ENCODE measurements around the gene BTN3A1.

Gene BTN3A1

GRCh38 chr6:26388441-26388840 lies 13.6 kb upstream of the BTN3A1 start:
- TF ChIP-seq CTCF (IDR thresholded peaks at IDR 0.05; ENCODE audit: extremely low read depth, missing control alignments): no peak
- no peak for DNase-seq (ENCODE audit: low spot score)

- no peak for DNase-seq (ENCODE audit: low spot score)
Measured at GRCh38 chr6:26389349-26389894, 12.7 kb upstream of the BTN3A1 start.

GRCh38 chr6:26390531-26390930 lies 11.5 kb upstream of the BTN3A1 start:
- TF ChIP-seq CTCF (IDR thresholded peaks at IDR 0.05; ENCODE audit: extremely low read depth, missing control alignments): no peak

More at GRCh38 chr6:26389349-26389894, 12.7 kb upstream of the BTN3A1 start:
- no peak for TF ChIP-seq CTCF (IDR thresholded peaks at IDR 0.05; ENCODE audit: extremely low read depth, missing control alignments)

GRCh38 chr6:26392932-26393636 lies 9.0 kb upstream of the BTN3A1 start:
- TF ChIP-seq CTCF (IDR thresholded peaks at IDR 0.05; ENCODE audit: extremely low read depth, missing control alignments): no peak
- DNase-seq (ENCODE audit: low spot score): no peak

More at GRCh38 chr6:26390531-26390930, 11.5 kb upstream of the BTN3A1 start:
- no peak for DNase-seq (ENCODE audit: low spot score)

GRCh38 chr6:26394289-26394688 lies 7.8 kb upstream of the BTN3A1 start:
- no peak for DNase-seq (ENCODE audit: low spot score)
- no peak for TF ChIP-seq CTCF (IDR thresholded peaks at IDR 0.05; ENCODE audit: extremely low read depth, missing control alignments)

- no peak for TF ChIP-seq CTCF (IDR thresholded peaks at IDR 0.05; ENCODE audit: extremely low read depth, missing control alignments)
- DNase-seq (ENCODE audit: low spot score): no peak
Measured at GRCh38 chr6:26398555-26398954, 3.5 kb upstream of the BTN3A1 start.

- TF ChIP-seq CTCF (IDR thresholded peaks at IDR 0.05; ENCODE audit: extremely low read depth, missing control alignments): no peak
- DNase-seq (ENCODE audit: low spot score): no peak
Measured at GRCh38 chr6:26400626-26401025, 1.4 kb upstream of the BTN3A1 start.
